ENCODE data around the gene ANAPC16.
"Not testable (repeated sequence)": the region's sequence is repeated elsewhere in the genome, so short reads cannot be mapped to it uniquely, and the experiment has no call there.

The ANAPC16 gene

DNA sequence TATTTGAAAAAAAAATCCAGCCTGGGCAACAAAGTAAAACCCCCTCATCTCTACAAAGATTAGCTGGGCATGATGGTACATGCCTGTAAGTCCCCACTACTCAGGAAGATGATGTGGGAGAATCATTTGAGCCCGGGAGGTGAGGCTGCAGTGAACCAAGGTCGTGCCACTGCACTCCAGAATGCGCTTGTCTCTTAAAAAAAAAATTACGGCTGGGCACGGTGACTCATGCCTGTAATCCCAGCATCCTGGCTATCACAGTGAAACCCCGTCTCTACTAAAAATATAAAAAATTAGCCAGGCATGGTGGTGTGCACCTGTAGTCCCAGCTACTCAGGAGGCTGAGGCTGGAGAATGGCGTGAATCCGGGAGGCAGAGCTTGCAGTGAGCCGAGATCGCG, 4.4 kb upstream of the ANAPC16 start:
- H3K79me2 ChIP-seq (ENCODE audit: control insufficient read depth, insufficient read depth, low read length, unreplicated experiment), result peaks cover 13% of the 10 kb centered on the region
- H3K27ac ChIP-seq (ENCODE audit: low read depth, low read length); H3K36me3 ChIP-seq (ENCODE audit: insufficient read depth, low read length); H3K4me1 ChIP-seq (ENCODE audit: control insufficient read depth, insufficient read depth, low read length, unreplicated experiment); H3K4me3 ChIP-seq (ENCODE audit: low read depth, low read length); H3K27me3 ChIP-seq (ENCODE audit: insufficient read depth, low read length); H2AFZ ChIP-seq (ENCODE audit: low read length, unreplicated experiment): not testable (repeated sequence)

GRCh38 chr10:72211832-72212231, 4.0 kb upstream of the ANAPC16 start:
- H3K27ac ChIP-seq (ENCODE audit: low read depth, low read length); H3K36me3 ChIP-seq (ENCODE audit: insufficient read depth, low read length); H3K27me3 ChIP-seq (ENCODE audit: insufficient read depth, low read length); H3K4me1 ChIP-seq (ENCODE audit: control insufficient read depth, insufficient read depth, low read length, unreplicated experiment); H2AFZ ChIP-seq (ENCODE audit: low read length, unreplicated experiment); H3K4me3 ChIP-seq (ENCODE audit: low read depth, low read length): not testable (repeated sequence)
- peaks cover 16% of the 10 kb centered on the region for H3K79me2 ChIP-seq (ENCODE audit: control insufficient read depth, insufficient read depth, low read length, unreplicated experiment)

GRCh38 chr10:72218325-72218724, 2.5 kb downstream of the ANAPC16 start:
- Histone ChIP-seq H3K79me2 (ENCODE audit: control insufficient read depth, insufficient read depth, low read length, unreplicated experiment) (peaks cover 39% of the 10 kb centered on the region), H2AFZ (ENCODE audit: low read length, unreplicated experiment) (no peak overlapping the region), H3K4me1 (ENCODE audit: control insufficient read depth, insufficient read depth, low read length, unreplicated experiment) (peaks cover 20% of the 10 kb centered on the region), H3K27ac (ENCODE audit: low read depth, low read length) (0 out of 2 replicates have a peak overlapping the region, but pooled peaks have one; percentile 1), H3K27me3 (ENCODE audit: insufficient read depth, low read length) (no peaks in the 10 kb centered on the region), H3K36me3 (ENCODE audit: insufficient read depth, low read length) (no peaks in the 10 kb centered on the region), H3K4me3 (ENCODE audit: low read depth, low read length) (no peak overlapping the region)

- Histone ChIP-seq H3K36me3 (ENCODE audit: insufficient read depth, low read length) (no peaks in the 10 kb centered on the region), H3K79me2 (ENCODE audit: control insufficient read depth, insufficient read depth, low read length, unreplicated experiment) (peaks cover 38% of the 10 kb centered on the region), H3K4me3 (ENCODE audit: low read depth, low read length) (no peak overlapping the region), H3K27me3 (ENCODE audit: insufficient read depth, low read length) (no peaks in the 10 kb centered on the region), H3K4me1 (ENCODE audit: control insufficient read depth, insufficient read depth, low read length, unreplicated experiment) (peaks cover 24% of the 10 kb centered on the region), H2AFZ (ENCODE audit: low read length, unreplicated experiment) (no peak overlapping the region), H3K27ac (ENCODE audit: low read depth, low read length) (0 out of 2 replicates have a peak overlapping the region, but pooled peaks have one; percentile 1)
Measured at GRCh38 chr10:72218726-72219125, 2.9 kb downstream of the ANAPC16 start.

DNA sequence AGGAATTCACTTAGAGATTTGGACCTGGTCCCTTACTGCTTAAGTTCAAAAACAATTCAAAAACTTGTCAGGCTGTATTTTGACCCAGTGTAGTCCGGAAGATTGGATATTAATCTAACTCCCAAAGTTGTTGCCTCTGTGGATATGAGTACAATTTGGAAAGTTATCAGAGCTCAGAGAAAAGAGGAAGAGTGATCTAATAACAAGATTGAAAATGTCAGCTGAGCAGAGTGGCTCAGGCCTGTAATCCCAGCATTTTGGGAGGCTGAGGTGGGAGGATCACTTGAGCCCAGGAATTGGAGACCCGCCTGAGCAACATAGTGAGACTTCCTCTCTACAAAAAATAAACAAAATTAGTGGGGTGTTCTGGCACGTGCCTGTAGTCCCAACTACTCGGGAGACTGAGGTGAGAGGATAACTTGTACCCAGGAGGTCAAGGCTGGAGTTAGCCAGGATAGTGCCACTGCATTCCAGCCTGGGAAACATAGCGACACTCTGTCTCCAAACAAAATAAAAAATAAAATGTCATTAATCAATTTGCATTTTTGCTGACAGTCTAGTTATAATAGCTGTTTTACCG, 3.5 kb downstream of the ANAPC16 start:
- no peak overlapping the region for H3K4me3 ChIP-seq (ENCODE audit: low read depth, low read length)
- 0 out of 2 replicates have a peak overlapping the region, but pooled peaks have one; percentile 1 for H3K27ac ChIP-seq (ENCODE audit: low read depth, low read length)
- H3K79me2 ChIP-seq (ENCODE audit: control insufficient read depth, insufficient read depth, low read length, unreplicated experiment), result peaks cover 38% of the 10 kb centered on the region
- H3K36me3 ChIP-seq (ENCODE audit: insufficient read depth, low read length), result no peaks in the 10 kb centered on the region
- H3K4me1 ChIP-seq (ENCODE audit: control insufficient read depth, insufficient read depth, low read length, unreplicated experiment), result peaks cover 25% of the 10 kb centered on the region
- no peak overlapping the region for H2AFZ ChIP-seq (ENCODE audit: low read length, unreplicated experiment)
- H3K27me3 ChIP-seq (ENCODE audit: insufficient read depth, low read length), result no peaks in the 10 kb centered on the region

DNA sequence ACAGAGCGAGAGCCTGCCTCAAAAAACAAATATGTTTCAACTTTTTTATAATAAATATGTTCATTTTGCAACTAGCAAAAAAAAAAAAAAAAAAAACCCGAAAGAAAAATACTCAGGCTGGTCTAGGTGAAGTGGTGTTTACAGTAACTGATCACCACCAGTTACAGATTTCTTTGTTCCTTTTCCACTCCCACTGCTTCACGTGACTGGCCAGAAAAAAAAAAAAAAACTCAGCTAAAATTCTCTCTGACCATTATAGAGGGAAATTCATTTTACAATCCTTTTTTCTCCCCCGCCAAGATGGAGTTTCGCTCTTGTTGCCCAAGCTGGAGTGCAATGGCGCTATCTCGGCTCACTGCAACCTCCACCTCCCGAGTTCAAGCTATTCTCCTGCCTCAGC, 4.8 kb downstream of the ANAPC16 start:
- Histone ChIP-seq H3K4me3 (ENCODE audit: low read depth, low read length) (no peak overlapping the region), H3K27ac (ENCODE audit: low read depth, low read length) (no peak overlapping the region), H3K27me3 (ENCODE audit: insufficient read depth, low read length) (no peaks in the 10 kb centered on the region), H3K4me1 (ENCODE audit: control insufficient read depth, insufficient read depth, low read length, unreplicated experiment) (peaks cover 25% of the 10 kb centered on the region), H2AFZ (ENCODE audit: low read length, unreplicated experiment) (no peak overlapping the region), H3K79me2 (ENCODE audit: control insufficient read depth, insufficient read depth, low read length, unreplicated experiment) (peaks cover 28% of the 10 kb centered on the region), H3K36me3 (ENCODE audit: insufficient read depth, low read length) (no peaks in the 10 kb centered on the region)

DNA sequence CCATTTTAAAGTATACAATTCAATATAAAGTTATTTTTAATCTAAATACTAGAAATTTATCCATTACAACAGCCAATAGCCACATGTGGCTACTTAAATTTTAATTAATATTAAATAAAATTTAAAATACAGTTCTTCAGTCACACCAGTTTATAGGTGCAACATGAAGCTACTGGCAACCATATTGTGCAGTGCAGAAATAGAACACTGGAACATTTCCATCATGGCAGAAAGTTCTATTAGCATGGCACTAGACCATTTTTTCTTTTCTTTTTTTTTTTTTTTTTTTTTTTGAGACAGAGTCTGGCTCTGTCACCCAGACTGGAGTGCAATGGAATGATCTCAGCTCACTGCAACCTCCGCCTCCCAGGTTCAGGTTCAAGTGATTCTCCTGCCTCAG, 5.5 kb downstream of the ANAPC16 start:
- no peak overlapping the region for H2AFZ ChIP-seq (ENCODE audit: low read length, unreplicated experiment)
- peaks cover 25% of the 10 kb centered on the region for H3K4me1 ChIP-seq (ENCODE audit: control insufficient read depth, insufficient read depth, low read length, unreplicated experiment)
- H3K4me3 ChIP-seq (ENCODE audit: low read depth, low read length), result no peak overlapping the region
- H3K79me2 ChIP-seq (ENCODE audit: control insufficient read depth, insufficient read depth, low read length, unreplicated experiment), result peaks cover 28% of the 10 kb centered on the region
- no peaks in the 10 kb centered on the region for H3K36me3 ChIP-seq (ENCODE audit: insufficient read depth, low read length)
- no peak overlapping the region for H3K27ac ChIP-seq (ENCODE audit: low read depth, low read length)
- H3K27me3 ChIP-seq (ENCODE audit: insufficient read depth, low read length), result no peaks in the 10 kb centered on the region

DNA sequence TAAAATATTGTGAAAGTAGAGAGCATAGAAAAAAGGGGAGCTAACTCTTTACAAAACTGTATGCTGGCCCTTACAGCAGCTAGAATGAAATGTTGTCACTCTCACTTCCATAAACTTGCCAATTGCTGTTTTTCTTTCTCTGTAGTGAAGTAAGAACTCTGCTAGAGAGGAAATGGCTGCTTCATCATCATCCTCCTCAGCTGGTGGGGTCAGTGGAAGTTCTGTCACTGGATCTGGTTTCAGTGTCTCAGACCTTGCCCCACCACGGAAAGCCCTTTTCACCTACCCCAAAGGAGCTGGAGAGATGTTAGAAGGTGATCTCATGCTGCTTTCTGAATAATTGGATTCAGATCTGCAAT, 7.9 kb downstream of the ANAPC16 start:
- H3K4me3 ChIP-seq (ENCODE audit: low read depth, low read length), result no peak overlapping the region
- peak overlapping the region; percentile 56 for H3K27ac ChIP-seq (ENCODE audit: low read depth, low read length)
- H3K36me3 ChIP-seq (ENCODE audit: insufficient read depth, low read length), result no peaks in the 10 kb centered on the region
- peaks cover 12% of the 10 kb centered on the region for H3K79me2 ChIP-seq (ENCODE audit: control insufficient read depth, insufficient read depth, low read length, unreplicated experiment)
- no peak overlapping the region for H2AFZ ChIP-seq (ENCODE audit: low read length, unreplicated experiment)
- H3K4me1 ChIP-seq (ENCODE audit: control insufficient read depth, insufficient read depth, low read length, unreplicated experiment), result peaks cover 17% of the 10 kb centered on the region
- H3K27me3 ChIP-seq (ENCODE audit: insufficient read depth, low read length), result no peaks in the 10 kb centered on the region

DNA sequence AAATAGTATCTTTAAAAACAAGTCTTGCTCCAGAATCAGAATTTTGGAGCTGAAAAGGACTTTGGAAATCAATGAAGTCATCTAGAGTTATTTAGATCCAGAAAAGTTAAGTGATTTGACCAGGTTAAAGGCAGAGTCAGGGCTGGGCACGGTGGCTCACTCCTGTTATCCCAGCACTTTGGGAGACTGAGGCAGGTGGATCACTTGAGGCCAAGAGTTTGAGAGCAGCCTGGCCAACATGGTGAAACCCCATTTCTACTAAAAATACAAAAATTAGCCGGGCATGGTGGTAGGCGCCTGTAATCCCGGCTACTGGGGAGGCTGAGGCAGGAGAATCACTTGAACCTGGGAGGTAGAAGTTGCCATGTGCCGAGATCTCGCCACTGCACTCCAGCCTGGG, 8.4 kb downstream of the ANAPC16 start:
- not testable (repeated sequence) for H3K4me3 ChIP-seq (ENCODE audit: low read depth, low read length); H3K27ac ChIP-seq (ENCODE audit: low read depth, low read length); H3K79me2 ChIP-seq (ENCODE audit: control insufficient read depth, insufficient read depth, low read length, unreplicated experiment); H3K36me3 ChIP-seq (ENCODE audit: insufficient read depth, low read length); H2AFZ ChIP-seq (ENCODE audit: low read length, unreplicated experiment); H3K27me3 ChIP-seq (ENCODE audit: insufficient read depth, low read length)
- H3K4me1 ChIP-seq (ENCODE audit: control insufficient read depth, insufficient read depth, low read length, unreplicated experiment), result peaks cover 16% of the 10 kb centered on the region

DNA sequence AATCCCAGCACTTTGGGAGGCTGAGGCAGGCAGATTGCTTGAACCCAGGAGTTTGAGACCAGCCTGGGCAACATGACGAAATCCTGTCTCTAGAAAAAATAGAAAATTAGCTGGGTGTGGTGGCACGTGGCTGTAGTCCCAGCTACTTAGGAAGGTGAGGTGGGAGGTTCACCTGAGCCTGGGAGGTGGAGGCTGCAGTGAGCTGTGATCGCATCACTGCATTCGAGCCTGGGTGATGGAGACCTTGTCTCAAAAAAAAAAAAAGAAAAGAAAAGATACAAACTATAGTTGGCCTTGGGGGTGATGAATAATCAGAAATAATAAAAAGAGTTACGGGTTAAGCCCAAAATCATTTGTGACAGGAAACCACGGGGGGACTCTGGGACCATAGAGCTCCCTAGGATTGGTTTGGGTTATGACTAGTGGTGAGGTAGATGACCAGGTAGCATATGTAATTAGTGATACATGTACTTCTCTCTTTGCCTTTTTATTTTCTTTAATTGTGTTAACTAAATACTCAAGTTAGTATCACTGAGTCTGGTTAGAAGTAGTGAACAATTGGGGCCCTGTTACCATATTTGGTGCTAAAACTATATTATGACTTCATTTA, 10.7 kb downstream of the ANAPC16 start:
- Histone ChIP-seq H2AFZ (ENCODE audit: low read length, unreplicated experiment) (no peak overlapping the region), H3K4me1 (ENCODE audit: control insufficient read depth, insufficient read depth, low read length, unreplicated experiment) (peaks cover 27% of the 10 kb centered on the region), H3K27ac (ENCODE audit: low read depth, low read length) (no peak overlapping the region), H3K27me3 (ENCODE audit: insufficient read depth, low read length) (no peaks in the 10 kb centered on the region), H3K36me3 (ENCODE audit: insufficient read depth, low read length) (peaks cover 5% of the 10 kb centered on the region; the same call in 1 of the 2 replicates), H3K79me2 (ENCODE audit: control insufficient read depth, insufficient read depth, low read length, unreplicated experiment) (peaks cover 6% of the 10 kb centered on the region), H3K4me3 (ENCODE audit: low read depth, low read length) (no peak overlapping the region)

GRCh38 chr10:72227826-72228225, 12.0 kb downstream of the ANAPC16 start:
- H3K27ac ChIP-seq (ENCODE audit: low read depth, low read length), result no peak overlapping the region
- H3K27me3 ChIP-seq (ENCODE audit: insufficient read depth, low read length), result no peaks in the 10 kb centered on the region
- no peak overlapping the region for H2AFZ ChIP-seq (ENCODE audit: low read length, unreplicated experiment)
- H3K4me3 ChIP-seq (ENCODE audit: low read depth, low read length), result no peak overlapping the region
- peaks cover 6% of the 10 kb centered on the region for H3K79me2 ChIP-seq (ENCODE audit: control insufficient read depth, insufficient read depth, low read length, unreplicated experiment)
- H3K36me3 ChIP-seq (ENCODE audit: insufficient read depth, low read length), result peaks cover 5% of the 10 kb centered on the region; the same call in 1 of the 2 replicates
- H3K4me1 ChIP-seq (ENCODE audit: control insufficient read depth, insufficient read depth, low read length, unreplicated experiment), result peaks cover 27% of the 10 kb centered on the region

Measured in ACC112 (cell line).